ENCODE measurements around the gene SPTBN2. TPM values are rescaled to one million over a fixed set of nuclear protein-coding genes. Genes with fewer than 3 reads are reported as not detected.
A peak's percentile ranks its signal among the peaks of the same experiment; 100 is the strongest.
"Not testable (repeated sequence)": the region's sequence is repeated elsewhere in the genome, so short reads cannot be mapped to it uniquely, and the experiment has no call there.

The SPTBN2 gene
- total RNA-seq, 2 donors from 2014 or later, result 3.7 to 7.1 TPM

DNA sequence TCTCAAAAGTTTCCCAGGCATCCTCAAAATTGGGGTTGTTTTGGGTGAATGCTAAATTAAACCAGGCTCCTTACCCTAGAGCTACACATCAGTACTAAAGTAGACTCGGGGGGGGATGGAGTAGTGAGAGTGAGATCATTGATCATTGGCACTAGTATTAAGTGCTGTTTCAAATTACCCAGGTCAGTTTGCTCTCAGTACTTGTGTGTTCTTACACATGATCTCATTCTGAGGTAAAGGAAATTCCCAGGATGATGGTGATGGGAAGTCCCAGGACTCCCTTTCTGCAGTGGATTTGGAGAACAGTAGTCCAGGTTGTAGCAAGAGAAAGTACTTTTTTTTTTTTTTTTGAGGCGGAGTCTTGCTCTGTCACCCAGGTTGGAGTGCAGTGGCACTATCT, 78.0 kb downstream of the SPTBN2 start:
- Histone ChIP-seq H3K9me3 (no peaks in the 10 kb centered on the region), H3K4me1 (no peaks in the 10 kb centered on the region), H3K27ac (no peak overlapping the region), H3K4me3 (no peak overlapping the region), H3K36me3 (peaks cover 6% of the 10 kb centered on the region), H3K9ac (ENCODE audit: low read depth in 2 of 2, low read length in 2 of 2) (no peak overlapping the region), H3K27me3 (no peaks in the 10 kb centered on the region)
- DNase-seq, result no peak
- intact Hi-C loops (cut with DNase I), result no loop called here
- TF ChIP-seq, protein P1, sequence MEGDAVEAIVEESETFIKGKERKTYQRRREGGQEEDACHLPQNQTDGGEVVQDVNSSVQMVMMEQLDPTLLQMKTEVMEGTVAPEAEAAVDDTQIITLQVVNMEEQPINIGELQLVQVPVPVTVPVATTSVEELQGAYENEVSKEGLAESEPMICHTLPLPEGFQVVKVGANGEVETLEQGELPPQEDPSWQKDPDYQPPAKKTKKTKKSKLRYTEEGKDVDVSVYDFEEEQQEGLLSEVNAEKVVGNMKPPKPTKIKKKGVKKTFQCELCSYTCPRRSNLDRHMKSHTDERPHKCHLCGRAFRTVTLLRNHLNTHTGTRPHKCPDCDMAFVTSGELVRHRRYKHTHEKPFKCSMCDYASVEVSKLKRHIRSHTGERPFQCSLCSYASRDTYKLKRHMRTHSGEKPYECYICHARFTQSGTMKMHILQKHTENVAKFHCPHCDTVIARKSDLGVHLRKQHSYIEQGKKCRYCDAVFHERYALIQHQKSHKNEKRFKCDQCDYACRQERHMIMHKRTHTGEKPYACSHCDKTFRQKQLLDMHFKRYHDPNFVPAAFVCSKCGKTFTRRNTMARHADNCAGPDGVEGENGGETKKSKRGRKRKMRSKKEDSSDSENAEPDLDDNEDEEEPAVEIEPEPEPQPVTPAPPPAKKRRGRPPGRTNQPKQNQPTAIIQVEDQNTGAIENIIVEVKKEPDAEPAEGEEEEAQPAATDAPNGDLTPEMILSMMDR (IDR thresholded peaks at IDR 0.05), result no peak

DNA sequence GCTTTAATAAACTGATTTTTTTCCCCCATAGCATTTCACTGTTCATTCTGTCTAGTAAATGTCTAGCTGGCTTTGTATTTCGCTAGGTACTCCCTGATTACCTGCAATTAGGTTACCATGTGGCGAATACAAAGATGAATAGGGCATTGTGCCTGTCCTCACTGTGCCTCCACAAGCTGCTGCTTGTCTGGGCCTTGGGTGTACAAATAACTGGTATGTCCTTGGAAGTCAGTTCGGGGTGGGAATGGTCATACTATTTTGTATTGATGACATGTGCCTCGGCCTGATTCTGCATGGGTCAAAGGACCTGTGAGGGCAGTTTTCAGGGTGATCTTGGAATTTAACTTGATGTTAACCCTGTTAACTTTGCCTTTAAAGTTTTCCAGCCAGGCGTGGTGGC, 79.1 kb downstream of the SPTBN2 start:
- Histone ChIP-seq H3K36me3 (peaks cover 6% of the 10 kb centered on the region), H3K27ac (no peak overlapping the region), H3K9me3 (no peaks in the 10 kb centered on the region), H3K9ac (ENCODE audit: low read depth in 2 of 2, low read length in 2 of 2) (no peak overlapping the region), H3K27me3 (no peaks in the 10 kb centered on the region), H3K4me3 (no peak overlapping the region), H3K4me1 (no peaks in the 10 kb centered on the region)
- DNase-seq, result no peak
- intact Hi-C loops (cut with DNase I), result no loop called here
- TF ChIP-seq, protein P1 (IDR thresholded peaks at IDR 0.05), result no peak

DNA sequence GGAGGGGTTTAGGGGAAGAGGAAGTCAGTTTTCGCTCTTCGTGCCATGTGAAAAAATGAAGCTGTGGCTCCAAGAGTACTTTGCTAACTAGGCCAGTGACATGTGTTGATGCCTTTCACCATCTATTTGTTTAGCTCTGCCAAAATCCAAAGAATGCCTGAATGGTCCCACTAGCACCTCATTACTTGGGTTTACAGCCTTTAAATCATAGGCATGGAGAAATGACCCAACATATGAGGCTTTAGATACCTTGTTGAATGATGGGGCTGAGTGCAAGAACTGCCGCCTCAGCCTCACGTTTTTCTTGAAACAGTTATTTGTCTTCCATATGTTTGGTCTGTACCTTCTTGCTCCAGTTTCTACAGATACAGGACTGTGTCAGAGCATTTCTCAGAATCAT, 82.2 kb downstream of the SPTBN2 start:
- Histone ChIP-seq H3K4me3 (no peak overlapping the region), H3K27ac (no peak overlapping the region), H3K36me3 (peaks cover 6% of the 10 kb centered on the region), H3K9ac (ENCODE audit: low read depth in 2 of 2, low read length in 2 of 2) (no peak overlapping the region), H3K9me3 (no peaks in the 10 kb centered on the region), H3K27me3 (no peaks in the 10 kb centered on the region), H3K4me1 (peaks cover 2% of the 10 kb centered on the region)
- intact Hi-C loops (cut with DNase I), result no loop called here
- TF ChIP-seq, protein P1 (IDR thresholded peaks at IDR 0.05), result no peak
- DNase-seq, result no peak

DNA sequence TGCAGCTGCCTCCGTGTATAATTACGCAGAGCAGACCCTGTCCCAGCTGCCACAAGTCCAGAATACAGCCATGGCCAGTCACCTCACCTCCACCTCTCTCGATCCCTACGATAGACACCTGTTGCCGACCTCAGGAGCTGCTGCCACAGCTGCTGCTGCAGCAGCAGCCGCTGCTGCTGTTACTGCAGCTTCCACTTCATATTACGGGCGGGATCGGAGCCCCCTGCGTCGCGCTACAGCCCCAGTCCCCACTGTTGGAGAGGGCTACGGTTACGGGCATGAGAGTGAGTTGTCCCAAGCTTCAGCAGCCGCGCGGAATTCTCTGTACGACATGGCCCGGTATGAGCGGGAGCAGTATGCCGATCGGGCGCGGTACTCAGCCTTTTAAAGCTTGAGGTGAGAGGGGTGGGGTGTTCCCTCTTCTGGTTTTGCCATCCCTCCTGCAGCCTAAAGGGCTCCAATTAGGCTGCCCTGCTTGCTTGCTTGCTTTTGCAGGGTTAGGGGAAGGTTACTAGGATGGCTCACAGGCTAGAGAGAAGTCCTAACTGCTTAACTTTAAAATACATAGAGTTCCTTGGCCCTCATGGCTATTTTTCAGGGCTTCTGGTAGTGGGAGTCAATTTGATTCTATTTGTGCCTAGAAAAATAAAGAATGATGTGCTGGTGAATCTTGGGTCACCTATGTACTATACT, 85.1 kb downstream of the SPTBN2 start:
- H3K4me3 ChIP-seq, result no peak overlapping the region
- no peak for DNase-seq

DNA sequence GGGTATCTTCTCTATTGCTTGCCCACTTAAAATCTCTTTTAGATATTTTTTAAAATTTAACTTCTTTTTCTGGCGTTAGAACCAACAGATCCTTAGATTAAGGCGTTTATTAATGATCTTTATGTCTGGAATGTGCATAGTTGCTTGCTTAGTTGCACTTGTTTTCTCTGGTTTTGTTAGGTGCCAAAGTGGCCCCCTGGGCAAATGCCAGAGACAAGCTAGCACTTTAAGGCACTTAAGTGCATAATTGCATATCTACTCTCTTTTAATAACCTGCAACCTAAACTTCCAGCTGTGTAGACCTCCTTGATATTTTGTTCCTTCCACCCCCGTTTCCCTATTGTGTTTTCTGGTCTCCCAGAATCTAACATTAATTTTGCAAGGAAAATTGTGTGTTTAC, 87.2 kb downstream of the SPTBN2 start:
- H3K27ac ChIP-seq, result no peak overlapping the region

More for the DNA sequence above, 85.1 kb downstream of the SPTBN2 start:
- peaks cover 23% of the 10 kb centered on the region for H3K4me1 ChIP-seq
- no peaks in the 10 kb centered on the region for H3K9me3 ChIP-seq
- no peak overlapping the region for H3K27ac ChIP-seq
- no peaks in the 10 kb centered on the region for H3K27me3 ChIP-seq
- TF ChIP-seq, protein P1 (IDR thresholded peaks at IDR 0.05), result no peak
- intact Hi-C loops (cut with DNase I), result no loop called here
- H3K9ac ChIP-seq (ENCODE audit: low read depth in 2 of 2, low read length in 2 of 2), result no peak overlapping the region
- peaks cover 11% of the 10 kb centered on the region for H3K36me3 ChIP-seq

DNA sequence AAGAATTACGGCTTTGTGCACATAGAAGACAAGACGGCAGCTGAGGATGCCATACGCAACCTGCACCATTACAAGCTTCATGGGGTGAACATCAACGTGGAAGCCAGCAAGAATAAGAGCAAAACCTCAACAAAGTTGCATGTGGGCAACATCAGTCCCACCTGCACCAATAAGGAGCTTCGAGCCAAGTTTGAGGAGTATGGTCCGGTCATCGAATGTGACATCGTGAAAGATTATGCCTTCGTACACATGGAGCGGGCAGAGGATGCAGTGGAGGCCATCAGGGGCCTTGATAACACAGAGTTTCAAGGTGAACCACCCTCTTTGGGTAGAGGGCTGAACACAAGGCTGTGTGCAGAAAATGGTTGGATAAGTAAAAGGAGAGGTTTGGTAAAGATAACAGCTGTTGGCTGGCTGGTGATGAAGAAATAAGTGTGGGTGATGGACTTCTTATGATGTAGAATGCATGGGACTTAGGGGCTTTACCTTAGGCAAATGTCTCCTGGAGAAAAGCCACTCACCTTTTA, 89.1 kb downstream of the SPTBN2 start:
- intact Hi-C loops (cut with DNase I); H3K9me3 ChIP-seq; H3K27me3 ChIP-seq; H3K9ac ChIP-seq (ENCODE audit: low read depth in 2 of 2, low read length in 2 of 2); H3K27ac ChIP-seq; DNase-seq; H3K36me3 ChIP-seq: not testable (repeated sequence)
- peak overlapping the region; percentile 82 for H3K4me3 ChIP-seq
- peaks cover 23% of the 10 kb centered on the region for H3K4me1 ChIP-seq

More for the DNA sequence above, 87.2 kb downstream of the SPTBN2 start:
- H3K4me3 ChIP-seq, result no peak overlapping the region
- H3K9ac ChIP-seq (ENCODE audit: low read depth in 2 of 2, low read length in 2 of 2), result no peak overlapping the region
- peaks cover 23% of the 10 kb centered on the region for H3K4me1 ChIP-seq
- TF ChIP-seq, protein P1 (IDR thresholded peaks at IDR 0.05), result no peak
- no peak for DNase-seq
- no peaks in the 10 kb centered on the region for H3K27me3 ChIP-seq
- H3K36me3 ChIP-seq, result peaks cover 9% of the 10 kb centered on the region
- intact Hi-C loops (cut with DNase I), result no loop called here
- H3K9me3 ChIP-seq, result no peaks in the 10 kb centered on the region

All from colonic mucosa (tissue), 4 donors.